IPS-NIHi7 (cell line): ENCODE data around the gene SPRYD3.

Experiments used
- DNase-seq: peaks from one replicate; pipeline ENCODE4 v3.0.0; 2012; ENCODE audit warnings: mixed read lengths; ENCODE audit errors: extremely low spot score

SPRYD3 gene

DNA sequence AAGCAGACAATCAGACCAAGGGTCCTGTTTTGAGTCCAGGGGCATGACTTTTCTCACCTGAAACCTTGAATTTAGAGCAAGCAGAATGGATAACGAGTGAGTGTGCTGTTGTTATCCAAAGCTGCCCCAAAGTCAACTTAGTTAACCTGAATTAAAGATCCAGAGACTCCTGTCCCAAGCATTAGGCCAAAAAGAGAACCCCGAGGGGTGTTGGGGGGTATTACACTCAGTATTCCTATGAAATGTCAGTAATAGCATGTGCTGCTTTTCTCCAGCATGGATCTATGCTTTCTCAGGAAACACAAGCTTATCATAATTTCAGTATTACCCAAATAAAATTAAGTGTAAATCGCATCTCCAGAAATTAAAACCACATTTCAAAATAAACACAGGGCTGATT, 53.9 kb downstream of the SPRYD3 start:
- no peak for DNase-seq

DNA sequence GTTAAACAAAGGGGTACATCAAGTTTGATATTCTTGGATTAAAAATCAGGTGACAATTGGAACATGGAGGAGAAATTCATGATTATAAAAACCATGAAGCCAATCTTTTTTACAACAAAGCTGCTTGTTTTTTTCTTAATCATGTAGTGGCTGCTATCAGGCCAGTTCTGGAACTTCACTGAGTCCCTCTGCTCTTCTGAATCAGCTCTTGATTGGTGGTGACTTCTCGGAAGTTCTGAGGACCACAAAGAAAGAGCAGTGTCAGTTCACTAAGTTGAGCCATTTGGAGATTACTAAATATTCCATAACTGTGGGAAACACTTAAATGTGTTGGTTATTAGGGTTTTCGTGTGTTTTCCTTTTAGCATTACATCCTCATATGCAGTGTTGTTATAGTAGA, 64.5 kb downstream of the SPRYD3 start:
- DNase-seq, result no peak
